Liver (tissue), 9 donors: Measurements from ENCODE around the gene VDAC2. TPM values are rescaled to one million over a fixed set of nuclear protein-coding genes. Genes with fewer than 3 reads are reported as not detected.
"Not testable (repeated sequence)": the region's sequence is repeated elsewhere in the genome, so short reads cannot be mapped to it uniquely, and the experiment has no call there.

Experiments
- DNase-seq: peaks from one replicate; pipeline ENCODE4 v3.0.0-alpha.2; 2017; ENCODE audit warnings: low spot score
- H3K27ac ChIP-seq, 2 donors: one replicate each; pipeline ENCODE4 v1.7.0; 2013; ENCODE audit warnings: inconsistent platforms in 2 of 2, low read length in 2 of 2, control low read depth in 1 of 2, low read depth in 1 of 2, mild to moderate bottlenecking in 1 of 2
- H3K27me3 ChIP-seq, 4 donors: one replicate each; pipeline versions ENCODE4 v1.6.1 to v1.7.0; 2013; ENCODE audit warnings: low read length in 3 of 4, inconsistent platforms in 1 of 4, mild to moderate bottlenecking in 1 of 4, moderate library complexity in 1 of 4; ENCODE audit not compliant: control insufficient read depth in 4 of 4, insufficient read depth in 4 of 4
- H3K36me3 ChIP-seq, 4 donors: one replicate each; pipeline versions ENCODE4 v1.6.1 to v1.7.0; 2013; ENCODE audit warnings: low read length in 3 of 4, mild to moderate bottlenecking in 3 of 4, low read depth in 1 of 4, moderate library complexity in 1 of 4; ENCODE audit not compliant: control insufficient read depth in 4 of 4, insufficient read depth in 3 of 4
- H3K4me1 ChIP-seq, 4 donors: one replicate each; pipeline versions ENCODE4 v1.6.1 to v1.7.0; 2013; ENCODE audit warnings: low read length in 3 of 4, mild to moderate bottlenecking in 3 of 4, moderate library complexity in 1 of 4; ENCODE audit not compliant: control insufficient read depth in 4 of 4, insufficient read depth in 4 of 4
- H3K4me3 ChIP-seq, 3 donors: one replicate each; pipeline versions ENCODE4 v1.6.1 to v1.7.0; 2013; ENCODE audit warnings: low read length in 3 of 3, control low read depth in 1 of 3, low read depth in 1 of 3, mild to moderate bottlenecking in 1 of 3
- H3K9ac ChIP-seq, 2 donors: one replicate each; pipeline ENCODE4 v1.7.0; 2013; ENCODE audit warnings: low read length in 2 of 2, mild to moderate bottlenecking in 2 of 2, moderate library complexity in 2 of 2, control low read depth in 1 of 2, low read depth in 1 of 2
- H3K9me3 ChIP-seq, 4 donors: one replicate each; pipeline versions ENCODE4 v1.6.1 to v1.7.0; 2013; ENCODE audit warnings: low read length in 3 of 4; ENCODE audit not compliant: control insufficient read depth in 4 of 4
- ATF3 ChIP-seq: IDR thresholded peaks from 2 replicates; pipeline ENCODE4 v1.6.1; 2016; ENCODE audit warnings: antibody characterized with exemption
- EGR1 ChIP-seq, 2 donors: IDR thresholded peaks; 2 replicates each; pipeline ENCODE4 v1.6.1; 2016 to 2018; ENCODE audit warnings: antibody characterized with exemption in 2 of 2, low read depth in 2 of 2
- FOXA1 ChIP-seq: IDR thresholded peaks from 2 replicates; pipeline ENCODE4 v1.6.1; 2016; ENCODE audit warnings: antibody characterized with exemption
- FOXA2 ChIP-seq: IDR thresholded peaks from 2 replicates; pipeline ENCODE4 v1.6.1; 2016; ENCODE audit warnings: antibody characterized with exemption
- GABPA ChIP-seq, 2 donors: IDR thresholded peaks in 1 of 2; conservative IDR thresholded peaks in 1 of 2; 2 replicates each; pipeline ENCODE4 v1.6.1; 2016; ENCODE audit warnings: antibody characterized with exemption in 2 of 2, mild to moderate bottlenecking in 1 of 2, moderate library complexity in 1 of 2
- HNF4A ChIP-seq, 2 donors: conservative IDR thresholded peaks; 2 replicates each; pipeline ENCODE4 v1.6.1; 2016; ENCODE audit warnings: antibody characterized with exemption in 2 of 2, mild to moderate bottlenecking in 2 of 2
- HNF4G ChIP-seq: IDR thresholded peaks from 2 replicates; pipeline ENCODE4 v1.6.1; 2016; ENCODE audit warnings: antibody characterized with exemption
- JUND ChIP-seq, 2 donors: IDR thresholded peaks; 2 replicates each; pipeline ENCODE4 v1.6.1; 2016; ENCODE audit warnings: antibody characterized with exemption in 2 of 2
- MAX ChIP-seq: IDR thresholded peaks from 2 replicates; pipeline ENCODE4 v1.6.1; 2016; ENCODE audit warnings: antibody characterized with exemption
- NR2F2 ChIP-seq: IDR thresholded peaks from 2 replicates; pipeline ENCODE4 v1.6.1; 2016; ENCODE audit warnings: antibody characterized with exemption
- RAD21 ChIP-seq, 2 donors: IDR thresholded peaks; 2 replicates each; pipeline ENCODE4 v1.6.1; 2016; ENCODE audit warnings: antibody characterized with exemption in 2 of 2, mild to moderate bottlenecking in 2 of 2
- REST ChIP-seq: IDR thresholded peaks from 2 replicates; pipeline ENCODE4 v1.6.1; 2016; ENCODE audit warnings: antibody characterized with exemption, mild to moderate bottlenecking
- RXRA ChIP-seq, 2 donors: IDR thresholded peaks; 2 replicates each; pipeline ENCODE4 v1.6.1; 2017 to 2018; ENCODE audit warnings: antibody characterized with exemption in 2 of 2, mild to moderate bottlenecking in 1 of 2
- SP1 ChIP-seq: IDR thresholded peaks from 2 replicates; pipeline ENCODE4 v1.6.1; 2018; ENCODE audit warnings: antibody characterized with exemption, mild to moderate bottlenecking
- TAF1 ChIP-seq: conservative IDR thresholded peaks from 2 replicates; pipeline ENCODE4 v1.6.1; 2016; ENCODE audit warnings: antibody characterized with exemption, mild to moderate bottlenecking
- YY1 ChIP-seq: IDR thresholded peaks from 2 replicates; pipeline ENCODE4 v1.6.1; 2016; ENCODE audit warnings: antibody characterized with exemption, mild to moderate bottlenecking
- WGBS: extraction: QIAGEN DNeasy Blood & Tissue Kit; methylation state at CpG from one replicate; pipeline ENCODE4 v1.1.7; 2013; 5-methylcytosine and 5-hydroxymethylcytosine counted together
- polyA plus RNA-seq, 2 donors: library from polyadenylated mRNA; stranded (reverse) in 1 of 2; unstranded in 1 of 2; fragments of 200-250 nt in 1 of 2; fragments of >200 nt in 1 of 2; fragmentation: Nextera tagmentation in 1 of 2; extraction: Ambion mirVana in 1 of 2; gene quantifications; one replicate each; pipeline versions ENCODE4 v1.2.1 to v1.2.3, GENCODE V29; 2013 to 2015
- total RNA-seq, 2 donors: library from RNA; depleted of rRNA; stranded (reverse); fragments of >200 nt; gene quantifications; one replicate each; pipeline ENCODE4 v1.2.3, GENCODE V29; 2014
- TF ChIP-seq, protein P1 (sequence below): fragments of 150-350 bp; IDR thresholded peaks from 2 replicates; pipeline ENCODE4 v1.5.1; 2017; ENCODE audit warnings: improper control_type of control experiment, low read depth, low read length; ENCODE audit not compliant: missing input control
- TF ChIP-seq, protein P2 (sequence below): IDR thresholded peaks from 2 replicates; pipeline ENCODE4 v1.6.1; 2016; ENCODE audit warnings: antibody characterized with exemption
- donor health status: healthy.
- donor health status: healthy.
- donor health status: healthy.
- donor health status: healthy.
- donor health status: healthy.

The VDAC2 gene
- total and polyA plus RNA-seq, 4 donors, result 41.3 to 67.1 (median 52.5) TPM

DNA sequence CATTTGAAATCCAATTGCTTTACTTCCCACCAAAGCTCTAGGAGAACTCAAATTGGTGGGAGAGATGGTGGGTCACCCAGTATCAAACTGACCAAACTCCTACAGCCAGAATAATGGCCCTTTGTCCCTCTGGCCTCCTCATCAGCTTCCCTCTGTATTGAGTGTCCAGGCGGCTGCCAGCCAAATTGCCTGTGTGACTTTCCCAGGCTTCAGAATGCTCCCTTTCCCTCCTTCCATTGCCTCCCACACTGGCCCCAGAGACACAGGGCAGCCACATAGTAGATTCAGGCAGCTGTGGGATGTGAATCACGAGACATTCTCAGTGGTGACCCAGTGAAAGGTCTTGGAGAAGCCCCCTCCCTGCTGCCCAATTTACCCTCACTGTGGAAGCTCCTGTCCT, 12.7 kb upstream of the VDAC2 start:
- H3K9ac ChIP-seq, result no peak overlapping the region
- H3K27me3 ChIP-seq, result no peaks in the 10 kb centered on the region
- TF ChIP-seq RAD21 (IDR thresholded peaks at IDR 0.05) (no peak), ATF3 (no peak), SP1 (no peak), MAX (no peak), YY1 (no peak), FOXA1 (no peak)
- H3K4me3 ChIP-seq, result no peak overlapping the region
- 92% methylated on average over 2 of the region's 2 CpGs for WGBS
- no peak for DNase-seq
- H3K9me3 ChIP-seq, result no peaks in the 10 kb centered on the region
- H3K4me1 ChIP-seq, result no peaks in the 10 kb centered on the region
- no peaks in the 10 kb centered on the region for H3K36me3 ChIP-seq
- H3K27ac ChIP-seq, result no peak overlapping the region

DNA sequence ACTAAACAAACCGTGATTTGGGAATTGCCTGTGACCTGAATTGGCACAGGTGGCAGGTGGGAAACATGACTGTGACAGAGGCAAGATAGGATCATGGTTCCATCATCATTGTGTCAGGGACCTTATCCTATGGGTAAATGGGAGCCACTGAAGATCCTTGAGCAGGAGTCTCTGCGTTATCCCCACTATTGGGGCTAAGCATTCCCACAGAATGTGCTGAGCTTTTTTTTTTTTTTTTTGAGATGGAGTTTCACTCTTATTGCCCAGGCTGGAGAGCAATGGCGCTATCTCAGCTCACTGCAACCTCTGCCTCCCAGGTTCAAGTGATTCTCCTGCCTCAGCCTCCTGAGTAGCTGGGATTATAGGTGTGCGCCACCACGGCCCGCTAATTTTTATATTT, 10.6 kb upstream of the VDAC2 start:
- H3K36me3 ChIP-seq, H3K27me3 ChIP-seq, H3K27ac ChIP-seq, H3K4me3 ChIP-seq, H3K9me3 ChIP-seq, DNase-seq, H3K4me1 ChIP-seq, H3K9ac ChIP-seq: not testable (repeated sequence)
- 95% methylated on average over 6 of the region's 6 CpGs for WGBS

GRCh38 chr10:75201793-75202307, 8.7 kb upstream of the VDAC2 start:
- H3K4me1 ChIP-seq, result no peaks in the 10 kb centered on the region
- no peak for TF ChIP-seq HNF4G
- TF ChIP-seq SP1, result no peak
- TF ChIP-seq TAF1, result no peak
- TF ChIP-seq HNF4A (conservative IDR thresholded peaks at IDR 0.05), result no peak
- no peak for TF ChIP-seq JUND (IDR thresholded peaks at IDR 0.05)
- no peak for TF ChIP-seq RAD21 (IDR thresholded peaks at IDR 0.05)
- no peak for TF ChIP-seq EGR1 (IDR thresholded peaks at IDR 0.05; ENCODE audit: low read depth in 2 of 2)
- no peak for TF ChIP-seq FOXA2
- TF ChIP-seq NR2F2, result no peak
- TF ChIP-seq, protein P1, sequence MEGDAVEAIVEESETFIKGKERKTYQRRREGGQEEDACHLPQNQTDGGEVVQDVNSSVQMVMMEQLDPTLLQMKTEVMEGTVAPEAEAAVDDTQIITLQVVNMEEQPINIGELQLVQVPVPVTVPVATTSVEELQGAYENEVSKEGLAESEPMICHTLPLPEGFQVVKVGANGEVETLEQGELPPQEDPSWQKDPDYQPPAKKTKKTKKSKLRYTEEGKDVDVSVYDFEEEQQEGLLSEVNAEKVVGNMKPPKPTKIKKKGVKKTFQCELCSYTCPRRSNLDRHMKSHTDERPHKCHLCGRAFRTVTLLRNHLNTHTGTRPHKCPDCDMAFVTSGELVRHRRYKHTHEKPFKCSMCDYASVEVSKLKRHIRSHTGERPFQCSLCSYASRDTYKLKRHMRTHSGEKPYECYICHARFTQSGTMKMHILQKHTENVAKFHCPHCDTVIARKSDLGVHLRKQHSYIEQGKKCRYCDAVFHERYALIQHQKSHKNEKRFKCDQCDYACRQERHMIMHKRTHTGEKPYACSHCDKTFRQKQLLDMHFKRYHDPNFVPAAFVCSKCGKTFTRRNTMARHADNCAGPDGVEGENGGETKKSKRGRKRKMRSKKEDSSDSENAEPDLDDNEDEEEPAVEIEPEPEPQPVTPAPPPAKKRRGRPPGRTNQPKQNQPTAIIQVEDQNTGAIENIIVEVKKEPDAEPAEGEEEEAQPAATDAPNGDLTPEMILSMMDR, result no peak
- TF ChIP-seq, protein P2, sequence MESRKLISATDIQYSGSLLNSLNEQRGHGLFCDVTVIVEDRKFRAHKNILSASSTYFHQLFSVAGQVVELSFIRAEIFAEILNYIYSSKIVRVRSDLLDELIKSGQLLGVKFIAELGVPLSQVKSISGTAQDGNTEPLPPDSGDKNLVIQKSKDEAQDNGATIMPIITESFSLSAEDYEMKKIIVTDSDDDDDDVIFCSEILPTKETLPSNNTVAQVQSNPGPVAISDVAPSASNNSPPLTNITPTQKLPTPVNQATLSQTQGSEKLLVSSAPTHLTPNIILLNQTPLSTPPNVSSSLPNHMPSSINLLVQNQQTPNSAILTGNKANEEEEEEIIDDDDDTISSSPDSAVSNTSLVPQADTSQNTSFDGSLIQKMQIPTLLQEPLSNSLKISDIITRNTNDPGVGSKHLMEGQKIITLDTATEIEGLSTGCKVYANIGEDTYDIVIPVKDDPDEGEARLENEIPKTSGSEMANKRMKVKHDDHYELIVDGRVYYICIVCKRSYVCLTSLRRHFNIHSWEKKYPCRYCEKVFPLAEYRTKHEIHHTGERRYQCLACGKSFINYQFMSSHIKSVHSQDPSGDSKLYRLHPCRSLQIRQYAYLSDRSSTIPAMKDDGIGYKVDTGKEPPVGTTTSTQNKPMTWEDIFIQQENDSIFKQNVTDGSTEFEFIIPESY, result no peak
- no peak for TF ChIP-seq GABPA (IDR thresholded peaks at IDR 0.05 in 1 of 2, conservative IDR thresholded peaks at IDR 0.05 in 1 of 2)
- no peak for TF ChIP-seq REST
- no peak for TF ChIP-seq RXRA (IDR thresholded peaks at IDR 0.05)
- no peak for TF ChIP-seq YY1
- no peak for DNase-seq
- H3K27me3 ChIP-seq, result no peaks in the 10 kb centered on the region
- H3K27ac ChIP-seq, result no peak overlapping the region
- no peaks in the 10 kb centered on the region for H3K9me3 ChIP-seq
- H3K9ac ChIP-seq, result no peak overlapping the region
- WGBS, result 83% methylated on average over 9 of the region's 9 CpGs
- no peak overlapping the region for H3K4me3 ChIP-seq
- no peaks in the 10 kb centered on the region for H3K36me3 ChIP-seq
